Fibroblast of skin of back (primary cell): ENCODE data around the gene SCAF1.

Experiments used
- DNase-seq: peaks from one replicate; pipeline ENCODE4 v3.0.0-alpha.2; 2013

SCAF1 gene

DNA sequence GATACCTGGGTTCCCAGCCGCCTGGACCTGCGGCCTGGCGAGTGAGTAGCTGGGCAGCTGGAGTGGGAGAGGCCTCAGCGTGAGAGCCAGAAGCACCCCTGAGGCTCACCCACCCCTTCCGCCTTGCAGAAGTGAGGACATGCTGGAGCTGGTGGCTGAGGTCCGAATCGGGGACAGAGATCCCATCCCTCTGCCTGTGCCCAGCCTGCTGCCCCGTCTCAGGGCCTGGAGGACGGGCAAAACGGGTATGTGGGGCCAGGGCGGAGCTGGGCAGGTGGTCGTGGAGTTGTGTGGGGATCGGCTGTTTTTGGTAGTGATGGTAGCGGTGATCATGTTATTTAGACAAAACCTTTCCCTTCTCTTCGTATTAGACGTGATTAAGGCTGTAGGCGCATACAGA, 4.6 kb downstream of the SCAF1 start:
- no peak for DNase-seq

- DNase-seq = no peak
Observed at GRCh38 chr19:49651029-49651819, 9.2 kb downstream of the SCAF1 start.

DNA sequence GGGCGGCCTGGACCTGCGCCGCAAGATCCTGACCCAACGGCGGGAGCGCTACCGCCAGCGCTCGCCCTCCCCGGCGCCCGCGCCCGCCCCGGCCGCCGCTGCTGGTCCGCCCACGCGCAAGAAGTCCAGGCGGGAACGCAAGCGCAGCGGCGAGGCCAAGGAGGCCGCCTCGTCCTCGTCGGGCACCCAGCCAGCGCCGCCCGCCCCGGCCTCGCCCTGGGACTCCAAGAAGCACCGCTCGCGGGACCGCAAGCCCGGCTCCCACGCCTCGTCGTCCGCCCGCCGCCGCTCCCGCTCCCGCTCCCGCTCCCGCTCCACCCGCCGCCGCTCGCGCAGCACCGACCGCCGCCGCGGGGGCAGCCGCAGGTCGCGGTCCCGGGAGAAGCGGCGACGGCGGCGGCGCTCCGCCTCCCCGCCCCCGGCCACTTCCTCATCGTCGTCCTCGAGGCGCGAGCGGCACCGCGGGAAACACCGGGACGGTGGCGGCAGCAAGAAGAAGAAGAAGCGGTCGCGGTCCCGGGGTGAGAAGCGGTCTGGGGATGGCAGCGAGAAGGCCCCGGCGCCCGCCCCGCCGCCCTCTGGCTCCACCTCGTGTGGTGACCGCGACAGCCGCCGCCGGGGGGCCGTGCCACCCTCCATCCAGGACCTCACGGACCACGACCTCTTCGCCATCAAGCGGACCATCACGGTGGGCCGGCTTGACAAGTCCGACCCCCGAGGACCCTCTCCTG, 10.0 kb downstream of the SCAF1 start:
- DNase-seq = no peak

- DNase-seq = no peak
Observed at GRCh38 chr19:49652551-49653465, 10.8 kb downstream of the SCAF1 start.

DNA sequence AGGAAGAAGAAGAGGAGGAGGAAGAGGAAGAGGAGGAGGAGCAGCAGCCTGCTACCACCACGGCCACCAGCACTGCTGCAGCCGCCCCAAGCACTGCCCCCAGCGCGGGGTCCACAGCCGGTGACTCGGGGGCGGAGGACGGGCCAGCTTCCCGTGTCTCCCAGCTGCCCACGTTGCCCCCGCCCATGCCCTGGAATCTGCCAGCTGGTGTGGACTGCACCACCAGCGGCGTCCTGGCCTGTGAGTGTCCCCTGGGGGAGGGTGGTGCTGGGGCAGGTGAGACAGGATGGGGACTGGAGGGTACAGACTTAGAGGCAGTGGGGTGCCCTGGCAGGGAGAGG, 11.4 kb downstream of the SCAF1 start:
- DNase-seq = no peak

DNA sequence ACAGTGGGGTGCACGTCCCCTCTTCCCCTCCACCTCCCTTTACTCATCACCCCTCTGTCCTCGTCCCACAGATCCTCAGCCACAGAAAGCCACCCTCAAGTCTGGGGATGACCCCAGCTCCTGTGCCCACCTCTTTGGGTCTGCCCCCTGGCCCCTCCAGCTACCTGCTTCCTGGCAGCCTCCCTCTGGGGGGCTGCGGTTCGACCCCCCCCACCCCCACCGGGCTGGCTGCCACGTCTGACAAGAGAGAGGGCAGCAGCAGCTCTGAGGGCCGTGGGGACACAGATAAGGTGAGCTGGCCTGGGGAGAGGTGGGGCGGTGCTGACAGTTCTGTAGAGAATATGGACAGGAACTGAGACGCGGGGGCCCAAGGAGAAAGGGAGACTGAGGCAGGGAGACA, 12.6 kb downstream of the SCAF1 start:
- no peak for DNase-seq

DNA sequence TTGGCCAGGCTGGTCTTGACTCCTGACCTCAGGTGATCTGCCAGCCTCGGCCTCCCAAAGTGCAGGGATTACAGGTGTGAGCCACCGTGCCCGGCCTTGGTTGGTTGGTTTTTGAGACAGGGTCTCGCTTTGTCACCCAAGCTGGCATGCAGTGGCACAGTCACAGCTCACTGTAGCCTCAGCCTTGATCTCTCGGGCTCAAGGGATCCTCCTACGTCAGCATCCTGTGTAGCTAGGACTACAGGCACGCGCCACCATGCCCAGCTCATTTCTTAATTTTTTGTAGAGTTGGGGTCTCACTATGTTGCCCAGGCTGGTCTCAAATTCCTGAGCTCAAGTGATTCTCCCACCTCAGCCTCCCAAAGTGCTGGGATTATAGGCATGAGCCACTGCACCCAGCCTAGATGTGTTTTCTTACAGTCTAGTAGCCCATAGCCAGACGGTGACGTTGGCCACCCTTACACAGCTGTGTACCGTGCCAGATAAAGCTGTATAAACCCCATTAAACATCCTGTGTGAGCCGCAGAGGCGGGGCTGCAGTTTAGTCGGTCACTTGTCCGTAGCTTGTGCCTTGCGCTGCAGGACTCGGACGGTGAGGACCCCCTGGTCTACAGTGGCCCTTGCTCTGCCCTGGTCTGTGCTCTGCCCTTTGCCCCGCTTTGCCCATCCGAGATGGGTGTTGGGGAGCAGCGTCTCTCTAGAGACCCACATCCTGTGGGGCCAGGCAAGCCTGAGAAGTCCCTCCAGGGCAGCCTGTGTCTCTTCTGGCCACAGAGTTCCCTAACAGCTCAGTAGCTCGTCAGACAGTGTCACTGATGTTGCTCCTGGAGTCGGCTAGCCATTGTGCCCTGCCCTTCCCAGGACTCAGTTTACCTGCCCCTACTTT, 13.8 kb downstream of the SCAF1 start:
- DNase-seq = no peak

DNA sequence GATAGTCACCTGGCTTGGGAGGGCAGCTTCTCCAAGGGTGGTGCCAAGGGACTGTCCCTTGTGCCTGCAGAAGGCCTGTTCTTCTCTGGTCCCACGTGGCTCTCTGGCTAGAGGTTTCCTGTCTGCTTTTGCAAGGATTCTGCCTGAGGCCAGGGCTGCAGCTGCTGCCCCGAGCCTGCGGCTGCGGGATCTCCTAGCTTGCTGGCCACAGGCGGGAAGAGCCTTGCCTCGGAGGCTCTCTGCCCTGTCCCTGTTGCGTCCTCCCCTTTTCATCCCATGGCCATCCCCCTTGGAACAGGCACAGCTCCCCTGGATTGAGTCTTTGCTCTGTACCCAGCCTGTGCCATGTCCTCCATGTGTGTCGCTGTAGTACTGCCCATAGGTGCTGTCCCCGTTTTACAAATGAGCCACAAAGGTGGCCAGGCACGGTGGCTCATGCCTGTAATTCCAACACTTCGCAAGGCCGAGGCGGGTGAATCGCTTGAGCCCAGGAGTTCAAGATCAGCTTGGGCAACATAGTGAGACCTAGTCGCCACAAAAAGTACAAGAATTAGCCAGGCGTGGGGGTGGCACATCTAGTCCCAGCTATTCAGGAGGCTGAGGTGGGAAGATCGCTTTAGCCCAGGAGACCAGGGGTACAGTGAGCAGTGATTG, 14.6 kb downstream of the SCAF1 start:
- no peak for DNase-seq

GRCh38 chr19:49657493-49658138, 15.6 kb downstream of the SCAF1 start:
- no peak for DNase-seq

DNA sequence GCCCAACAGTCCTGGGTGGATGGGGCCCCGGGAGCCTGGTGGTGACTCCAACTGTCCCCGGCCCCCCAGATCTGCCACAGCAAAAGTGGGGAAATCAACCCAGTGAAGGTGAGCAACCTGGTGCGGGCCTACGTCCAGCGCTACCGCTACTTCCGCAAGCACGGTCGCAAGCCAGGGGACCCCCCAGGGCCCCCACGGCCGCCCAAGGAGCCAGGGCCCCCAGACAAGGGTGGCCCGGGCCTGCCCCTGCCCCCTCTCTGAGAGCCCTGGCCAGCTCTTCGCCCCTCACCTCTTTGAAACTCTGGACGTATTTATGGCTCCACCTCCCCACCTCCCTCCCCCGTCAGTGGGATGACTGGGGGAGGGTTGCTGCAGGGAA, 16.1 kb downstream of the SCAF1 start:
- no peak for DNase-seq

DNA sequence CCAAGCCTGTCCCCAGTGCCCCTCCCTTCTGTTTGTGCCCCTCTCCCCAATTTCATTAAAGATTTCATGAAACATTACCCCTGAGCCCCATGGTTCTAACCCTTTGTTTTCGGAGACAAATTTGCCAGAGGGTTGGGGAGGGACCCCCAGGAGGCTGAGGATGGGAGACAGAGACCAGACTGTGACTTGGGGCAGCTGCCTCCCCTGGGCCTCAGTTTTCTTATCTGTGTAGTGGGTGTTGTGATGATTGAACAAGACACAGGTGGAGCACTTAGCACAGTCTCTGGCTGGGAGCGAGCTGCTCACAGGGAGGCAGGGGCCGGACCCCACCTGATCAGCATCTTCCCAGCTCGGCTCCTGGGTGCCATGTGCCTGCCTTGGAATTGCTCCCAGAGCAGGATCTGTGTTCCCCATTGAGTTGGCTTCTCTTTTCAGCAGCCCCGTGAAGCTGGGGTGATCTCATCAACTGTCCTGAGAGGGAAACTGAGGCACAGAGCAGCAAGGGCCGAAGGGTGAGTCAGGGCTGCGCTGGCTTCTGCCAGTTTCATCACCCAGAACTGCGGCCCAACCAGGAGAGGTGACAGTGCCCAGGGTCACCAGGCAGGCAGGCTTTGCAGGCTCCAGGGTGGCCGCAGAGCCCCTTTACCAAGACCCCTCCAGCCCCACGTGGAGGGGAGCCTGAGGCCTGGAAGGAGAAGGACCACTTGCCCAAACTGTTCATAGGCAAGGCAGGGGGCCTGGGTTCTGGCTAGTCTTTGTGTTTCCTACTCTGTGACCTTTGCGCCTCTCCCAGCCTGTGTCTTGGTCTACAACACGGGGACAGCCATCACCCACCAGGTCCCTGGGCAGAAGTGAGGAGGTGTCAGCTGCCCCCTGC, 16.8 kb downstream of the SCAF1 start:
- DNase-seq = no peak

DNA sequence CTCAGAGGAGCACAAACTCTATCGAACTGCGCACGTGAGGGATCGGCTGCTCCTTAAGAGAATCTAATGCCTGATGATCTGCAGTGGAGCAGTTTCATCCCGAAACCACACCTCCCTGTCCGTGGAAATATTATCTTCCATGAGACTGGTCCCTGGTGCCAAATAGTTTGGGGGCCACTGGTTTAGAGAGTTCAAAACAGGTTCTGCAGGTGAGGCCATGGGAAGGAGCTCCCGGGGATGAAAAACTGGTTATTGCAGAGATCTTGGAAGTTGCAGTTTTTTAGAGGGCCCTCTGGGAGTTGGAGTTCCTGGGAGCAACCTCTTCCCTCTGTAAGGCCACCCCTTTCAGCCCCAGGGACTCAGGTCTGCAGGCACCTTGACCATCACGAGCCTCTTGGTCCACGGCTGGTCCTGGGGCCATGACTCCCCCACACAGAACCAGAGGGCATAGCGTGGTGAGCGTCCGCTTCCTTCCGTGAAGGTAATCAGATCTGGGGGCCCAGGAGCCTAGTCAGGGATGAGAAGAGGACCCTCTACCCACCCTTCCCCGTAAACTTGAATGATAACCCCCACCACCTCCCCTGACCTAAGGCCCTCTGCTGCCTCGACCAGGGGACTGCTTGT, 18.4 kb downstream of the SCAF1 start:
- DNase-seq = no peak

DNA sequence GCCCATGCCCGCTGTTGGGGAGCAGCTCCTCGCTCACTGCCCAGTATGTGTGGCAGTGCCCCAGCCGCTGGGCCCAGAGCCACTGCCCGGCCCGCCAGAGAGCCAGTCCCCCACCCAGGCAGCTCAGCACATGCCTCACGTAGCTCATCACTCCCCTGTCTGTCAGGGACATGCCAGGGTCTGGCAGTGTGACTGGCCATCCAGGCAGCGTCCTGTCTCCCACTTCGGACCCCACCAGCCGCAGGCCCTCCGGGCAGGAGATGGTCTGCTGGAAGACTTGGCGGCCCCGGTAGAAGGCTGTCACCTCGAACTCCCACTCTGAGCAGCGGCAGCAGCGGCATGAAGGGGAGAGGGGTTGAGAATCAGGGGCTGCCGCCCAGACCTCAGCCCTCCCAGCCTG, 20.0 kb downstream of the SCAF1 start:
- DNase-seq = no peak

DNA sequence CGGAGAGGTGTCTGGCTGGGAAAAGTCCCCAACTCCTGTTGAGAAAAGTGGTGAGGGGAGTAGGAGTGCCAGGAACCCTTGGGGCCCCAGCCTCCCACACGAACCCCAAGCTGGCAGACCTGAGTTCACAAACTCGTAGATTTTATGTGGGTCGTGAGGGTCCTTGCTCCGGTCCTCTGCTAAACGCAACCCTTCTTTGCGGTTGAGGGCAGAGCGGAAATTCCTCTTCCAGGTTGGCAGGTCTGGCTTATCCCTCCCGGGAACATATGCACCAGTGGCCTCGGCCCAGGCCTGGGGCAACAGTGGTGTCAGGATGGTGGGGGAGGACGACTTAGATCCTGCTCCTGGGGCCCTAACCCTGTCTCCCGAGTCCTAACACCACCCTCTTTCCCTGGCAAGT, 21.2 kb downstream of the SCAF1 start:
- DNase-seq = no peak

DNA sequence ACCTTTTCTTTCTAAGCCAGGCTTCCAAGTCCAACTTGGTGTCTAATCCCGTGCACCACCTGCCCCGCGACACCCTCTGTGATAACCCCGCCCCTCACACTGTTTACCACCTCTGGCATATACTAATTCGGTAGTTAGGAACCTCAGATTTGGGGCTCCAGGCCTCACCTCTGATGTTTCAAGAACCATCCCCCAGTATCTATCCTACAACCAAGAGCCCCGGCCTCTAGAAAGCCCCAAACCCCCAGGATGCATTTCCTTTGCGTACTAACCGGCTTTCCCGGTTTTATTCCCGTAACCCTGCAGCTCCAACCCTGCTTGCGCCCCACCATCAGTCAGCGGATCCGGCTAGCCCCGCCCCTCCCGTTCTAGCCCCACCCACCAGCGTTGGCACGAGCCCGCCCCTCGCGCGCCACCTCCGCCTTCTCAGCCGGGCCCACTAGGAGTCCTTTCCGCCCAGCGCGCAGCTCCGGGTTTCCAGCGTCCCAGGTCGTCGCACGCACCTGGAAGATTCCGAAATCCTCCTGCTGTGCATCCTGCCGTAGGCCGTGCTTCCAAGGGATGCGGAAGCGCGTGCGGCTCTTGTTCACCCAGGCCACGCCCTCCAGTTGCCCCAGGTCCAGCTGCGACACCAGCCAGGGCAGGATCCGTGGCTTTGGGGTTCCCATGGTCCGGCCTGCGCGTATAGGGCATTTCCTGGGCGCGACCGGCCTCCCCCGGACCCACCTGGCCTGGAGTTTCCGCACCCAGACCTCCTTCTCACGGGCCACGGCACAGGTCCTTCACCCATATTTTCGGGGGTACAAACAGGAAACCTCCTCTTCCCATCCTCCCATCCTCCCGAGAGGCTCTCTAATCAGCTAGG, 22.4 kb downstream of the SCAF1 start:
- peak; percentile 73 for DNase-seq

DNA sequence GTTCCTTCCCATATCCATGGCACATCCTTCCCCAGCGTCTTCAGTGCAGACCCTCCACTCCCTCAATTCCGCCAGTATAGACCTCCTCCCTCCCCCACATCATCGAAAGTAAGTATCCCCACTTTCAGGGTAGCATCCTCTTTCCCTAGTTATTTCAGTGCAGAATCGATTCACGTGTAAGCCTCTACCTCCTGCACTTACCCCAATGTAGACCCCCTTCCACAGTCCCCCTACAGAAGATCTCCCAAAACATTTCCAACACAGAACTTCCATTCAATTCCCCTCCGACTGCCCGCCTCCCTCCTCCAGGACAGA, 23.0 kb downstream of the SCAF1 start:
- no peak for DNase-seq

GRCh38 chr19:49665351-49666119, 23.5 kb downstream of the SCAF1 start, which contains the start of the genes BCL2L12 and IRF3:
Gene BCL2L12, plus strand, starts transcription at chr19:49665933. Its CDS starts 760 bp downstream, at chr19:49666693.
Gene IRF3, minus strand, starts transcription at chr19:49665857. Its CDS starts 1,019 bp downstream, at chr19:49664838.
- DNase-seq = peak; percentile 95

DNA sequence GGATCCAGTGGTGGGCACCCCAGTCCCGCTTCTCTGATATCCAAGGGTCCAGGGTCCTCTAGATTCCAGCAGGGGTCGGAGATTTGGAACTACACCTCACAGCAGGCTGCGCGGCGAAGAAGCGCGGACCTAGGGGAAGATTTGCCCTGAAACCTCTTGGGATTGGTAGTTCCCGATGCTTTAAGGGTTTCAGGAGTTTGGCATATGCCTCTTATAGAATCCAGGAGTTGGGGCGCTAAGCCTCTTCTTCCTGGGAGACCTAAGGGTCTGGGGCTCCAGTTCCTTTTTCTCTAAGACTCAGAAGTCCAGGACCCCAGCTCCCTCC, 24.1 kb downstream of the SCAF1 start:
- DNase-seq = no peak
